Fibroblast of pulmonary artery (primary cell): ENCODE measurements around the gene INHA.

Experiments used
- DNase-seq: peaks from one replicate; pipeline ENCODE4 v3.0.0-alpha.2; 2010; ENCODE audit warnings: low read depth
- H3K4me3 ChIP-seq: replicated peaks from 2 replicates; pipeline ENCODE4 v1.5.1; 2011; ENCODE audit warnings: low read depth, mild to moderate bottlenecking, control low read depth, low read length, moderate library complexity
- CTCF ChIP-seq: IDR thresholded peaks from 2 replicates; pipeline ENCODE4 v1.5.1; 2011; ENCODE audit warnings: mild to moderate bottlenecking, control low read depth, low read length, inconsistent platforms; ENCODE audit errors: missing control alignments

INHA gene

GRCh38 chr2:219559156-219559915 lies 12.8 kb upstream of the INHA start:
- TF ChIP-seq CTCF = no peak
- H3K4me3 ChIP-seq = no peak overlapping the region
- no peak for DNase-seq

GRCh38 chr2:219560037-219560892 lies 11.8 kb upstream of the INHA start:
- DNase-seq = no peak

GRCh38 chr2:219560893-219561178 lies 11.3 kb upstream of the INHA start:
- DNase-seq = no peak
- H3K4me3 ChIP-seq = no peak overlapping the region
- no peak for TF ChIP-seq CTCF

More at GRCh38 chr2:219560037-219560892, 11.8 kb upstream of the INHA start:
- TF ChIP-seq CTCF = peak; percentile 55
- no peak overlapping the region for H3K4me3 ChIP-seq

GRCh38 chr2:219561179-219562048 lies 10.7 kb upstream of the INHA start:
- DNase-seq = no peak
- no peak overlapping the region for H3K4me3 ChIP-seq
- TF ChIP-seq CTCF = no peak

- no peak for DNase-seq
- H3K4me3 ChIP-seq = no peak overlapping the region
- no peak for TF ChIP-seq CTCF
These were observed 9.8 kb upstream of the INHA start for GRCh38 chr2:219562049-219563020.
